IPS-NIHi7 (cell line): Measurements from ENCODE around the gene ULK4.
"Not testable (repeated sequence)": the region's sequence is repeated elsewhere in the genome, so short reads cannot be mapped to it uniquely, and the experiment has no call there.

Experiments
- DNase-seq: peaks from one replicate; pipeline ENCODE4 v3.0.0; 2012; ENCODE audit warnings: mixed read lengths; ENCODE audit errors: extremely low spot score

ULK4 gene

GRCh38 chr3:41768363-41768762, 193.5 kb downstream of the ULK4 start:
- DNase-seq = no peak

GRCh38 chr3:41762867-41763266, 199.0 kb downstream of the ULK4 start:
- not testable (repeated sequence) for DNase-seq

GRCh38 chr3:41753651-41754050, 208.3 kb downstream of the ULK4 start:
- no peak for DNase-seq

GRCh38 chr3:41751597-41751996, 210.3 kb downstream of the ULK4 start:
- DNase-seq = no peak

GRCh38 chr3:41749988-41750387, 211.9 kb downstream of the ULK4 start:
- DNase-seq = no peak

GRCh38 chr3:41746215-41746614, 215.7 kb downstream of the ULK4 start:
- no peak for DNase-seq

- peak; percentile 48 for DNase-seq
Observed at GRCh38 chr3:41742121-41742520, 219.8 kb downstream of the ULK4 start.

- no peak for DNase-seq
Observed at GRCh38 chr3:41740374-41740886, 221.5 kb downstream of the ULK4 start.

GRCh38 chr3:41726891-41727290, 235.0 kb downstream of the ULK4 start:
- no peak for DNase-seq

GRCh38 chr3:41717641-41718040, 244.3 kb downstream of the ULK4 start:
- DNase-seq = no peak

GRCh38 chr3:41716471-41716870, 245.4 kb downstream of the ULK4 start:
- no peak for DNase-seq

- DNase-seq = no peak
Observed at GRCh38 chr3:41715376-41715775, 246.5 kb downstream of the ULK4 start.

GRCh38 chr3:41711651-41712050, 250.3 kb downstream of the ULK4 start:
- no peak for DNase-seq

- peak; percentile 53 for DNase-seq
Observed at GRCh38 chr3:41710646-41711388, 251.1 kb downstream of the ULK4 start.

- DNase-seq = not testable (repeated sequence)
Observed at GRCh38 chr3:41709213-41709612, 252.7 kb downstream of the ULK4 start.

- DNase-seq = no peak
Observed at GRCh38 chr3:41708176-41708575, 253.7 kb downstream of the ULK4 start.

GRCh38 chr3:41705893-41706292, 256.0 kb downstream of the ULK4 start:
- no peak for DNase-seq

- DNase-seq = no peak
Observed at GRCh38 chr3:41701191-41701698, 260.7 kb downstream of the ULK4 start.

- DNase-seq = no peak
Observed at GRCh38 chr3:41700155-41700554, 261.7 kb downstream of the ULK4 start.

- no peak for DNase-seq
Observed at GRCh38 chr3:41698898-41699297, 263.0 kb downstream of the ULK4 start.

GRCh38 chr3:41697702-41698101, 264.2 kb downstream of the ULK4 start:
- no peak for DNase-seq

GRCh38 chr3:41695806-41696205, 266.1 kb downstream of the ULK4 start:
- not testable (repeated sequence) for DNase-seq

GRCh38 chr3:41693799-41694198, 268.1 kb downstream of the ULK4 start:
- DNase-seq = no peak
